SK-MEL-5 (cell line): ENCODE measurements around the gene TEKT4. TPM values are rescaled to one million over a fixed set of nuclear protein-coding genes. Genes with fewer than 3 reads are reported as not detected.
"Not testable (repeated sequence)": the region's sequence is repeated elsewhere in the genome, so short reads cannot be mapped to it uniquely, and the experiment has no call there.

Experiments
- DNase-seq: peaks from one replicate; pipeline ENCODE4 v3.0.0-alpha.2; 2016; ENCODE audit warnings: low read depth, low spot score
- in situ Hi-C: cut with HindIII; loops from 2 replicates; pipeline ENCODE4 v1.10.0; 2016; ENCODE audit warnings: low sequenced_read_pairs, high pct_unique_total_duplicates, low pct_unique_long_range_greater_than_20kb
- polyA plus RNA-seq, 2 experiments: library from polyadenylated mRNA; depleted of rRNA; stranded (reverse); fragments of >200 nt; gene quantifications; 2 replicates each; pipeline ENCODE4 v1.2.3, GENCODE V29; 2015
- total RNA-seq: library from RNA; depleted of rRNA; stranded (reverse); fragments of >200 nt; shearing (Covaris generic); gene quantifications from 2 replicates; pipeline ENCODE4 v1.2.3, GENCODE V29; 2014; rRNA removed

The TEKT4 gene, protein sequence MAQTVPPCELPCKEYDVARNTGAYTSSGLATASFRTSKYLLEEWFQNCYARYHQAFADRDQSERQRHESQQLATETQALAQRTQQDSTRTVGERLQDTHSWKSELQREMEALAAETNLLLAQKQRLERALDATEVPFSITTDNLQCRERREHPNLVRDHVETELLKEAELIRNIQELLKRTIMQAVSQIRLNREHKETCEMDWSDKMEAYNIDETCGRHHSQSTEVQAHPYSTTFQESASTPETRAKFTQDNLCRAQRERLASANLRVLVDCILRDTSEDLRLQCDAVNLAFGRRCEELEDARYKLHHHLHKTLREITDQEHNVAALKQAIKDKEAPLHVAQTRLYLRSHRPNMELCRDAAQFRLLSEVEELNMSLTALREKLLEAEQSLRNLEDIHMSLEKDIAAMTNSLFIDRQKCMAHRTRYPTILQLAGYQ
- not detected in 2 replicates for total RNA-seq
- polyA plus RNA-seq (2015; cell fraction: cytosol; rRNA removed): not detected in 2 replicates
- polyA plus RNA-seq (2015; cell fraction: nucleus; rRNA removed): not detected in 2 replicates

DNA sequence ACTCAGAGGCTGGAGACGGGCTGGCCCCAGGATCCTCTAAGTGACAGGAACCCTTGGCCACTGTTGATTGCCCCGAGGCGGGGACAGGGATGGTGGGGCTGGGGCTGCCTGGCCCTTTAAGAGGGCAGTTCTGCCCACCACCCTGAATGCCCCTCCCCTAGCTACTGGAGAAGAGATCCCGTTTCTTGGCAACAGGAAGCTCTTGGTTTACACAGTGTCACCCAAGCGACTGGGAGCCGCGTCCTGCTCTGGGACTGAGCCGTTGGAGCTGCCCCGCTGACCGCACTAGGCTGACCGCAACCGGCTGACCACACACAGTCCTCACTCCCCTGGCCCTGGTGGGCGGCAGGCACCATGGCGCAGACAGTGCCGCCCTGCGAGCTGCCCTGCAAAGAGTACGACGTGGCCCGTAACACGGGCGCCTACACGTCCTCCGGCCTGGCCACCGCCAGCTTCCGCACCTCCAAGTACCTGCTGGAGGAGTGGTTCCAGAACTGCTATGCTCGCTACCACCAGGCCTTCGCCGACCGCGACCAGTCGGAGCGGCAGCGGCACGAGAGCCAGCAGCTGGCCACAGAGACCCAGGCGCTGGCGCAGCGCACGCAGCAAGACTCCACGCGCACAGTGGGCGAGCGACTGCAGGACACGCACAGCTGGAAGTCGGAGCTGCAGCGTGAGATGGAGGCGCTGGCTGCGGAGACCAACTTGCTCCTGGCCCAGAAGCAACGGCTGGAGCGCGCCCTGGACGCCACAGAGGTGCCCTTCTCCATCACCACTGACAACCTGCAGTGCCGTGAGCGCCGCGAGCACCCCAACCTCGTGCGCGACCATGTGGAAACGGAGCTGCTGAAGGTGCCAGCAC is at the start of gene TEKT4:
Gene TEKT4 (plus strand): TSS at position 205 of the 862 bp plus-strand sequence. CDS start 150 bp downstream, at position 355.
- DNase-seq: peak; percentile 12
- in situ Hi-C loops: no loop called here

DNA sequence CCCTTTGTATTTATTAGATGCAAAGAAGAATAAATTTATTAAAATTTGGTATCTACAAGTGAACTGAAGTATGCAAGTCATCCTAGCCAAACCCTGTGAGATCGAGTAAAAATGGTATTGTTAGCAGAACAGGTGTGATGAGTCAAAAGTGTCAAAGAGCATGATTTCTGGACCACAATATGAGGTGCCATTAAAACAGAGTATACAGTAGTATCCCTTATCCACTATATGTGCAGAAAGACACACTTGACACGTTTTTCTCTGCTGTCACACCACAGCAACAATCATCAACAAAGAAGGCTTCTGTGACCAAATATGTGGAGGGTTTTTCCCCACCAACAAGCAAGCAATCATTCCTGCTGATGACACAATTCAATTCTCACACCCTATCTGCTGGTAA is 32.0 kb upstream of the TEKT4 start:
- in situ Hi-C loops, DNase-seq: not testable (repeated sequence)

DNA sequence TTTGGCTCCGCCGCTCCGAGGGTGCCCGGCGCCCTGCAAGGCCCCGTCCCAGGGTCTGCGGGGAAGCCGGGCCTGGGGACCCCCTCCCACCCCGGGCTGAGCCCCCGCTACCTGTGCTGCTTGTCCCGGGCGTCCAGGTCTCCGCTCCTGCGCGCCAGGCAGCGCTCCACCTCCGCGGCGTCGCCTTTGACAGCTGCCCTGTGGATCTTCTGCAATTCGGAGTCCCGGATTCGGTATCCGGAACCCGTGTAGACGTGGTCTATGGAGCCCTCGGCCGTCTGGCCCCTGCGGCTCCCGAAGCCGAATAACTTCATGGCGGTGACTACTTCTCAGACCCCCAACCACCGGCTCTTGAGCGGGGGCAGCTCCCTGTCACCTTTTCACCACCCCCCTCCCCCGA is 14.4 kb upstream of the TEKT4 start:
- in situ Hi-C loops, DNase-seq: not testable (repeated sequence)

DNA sequence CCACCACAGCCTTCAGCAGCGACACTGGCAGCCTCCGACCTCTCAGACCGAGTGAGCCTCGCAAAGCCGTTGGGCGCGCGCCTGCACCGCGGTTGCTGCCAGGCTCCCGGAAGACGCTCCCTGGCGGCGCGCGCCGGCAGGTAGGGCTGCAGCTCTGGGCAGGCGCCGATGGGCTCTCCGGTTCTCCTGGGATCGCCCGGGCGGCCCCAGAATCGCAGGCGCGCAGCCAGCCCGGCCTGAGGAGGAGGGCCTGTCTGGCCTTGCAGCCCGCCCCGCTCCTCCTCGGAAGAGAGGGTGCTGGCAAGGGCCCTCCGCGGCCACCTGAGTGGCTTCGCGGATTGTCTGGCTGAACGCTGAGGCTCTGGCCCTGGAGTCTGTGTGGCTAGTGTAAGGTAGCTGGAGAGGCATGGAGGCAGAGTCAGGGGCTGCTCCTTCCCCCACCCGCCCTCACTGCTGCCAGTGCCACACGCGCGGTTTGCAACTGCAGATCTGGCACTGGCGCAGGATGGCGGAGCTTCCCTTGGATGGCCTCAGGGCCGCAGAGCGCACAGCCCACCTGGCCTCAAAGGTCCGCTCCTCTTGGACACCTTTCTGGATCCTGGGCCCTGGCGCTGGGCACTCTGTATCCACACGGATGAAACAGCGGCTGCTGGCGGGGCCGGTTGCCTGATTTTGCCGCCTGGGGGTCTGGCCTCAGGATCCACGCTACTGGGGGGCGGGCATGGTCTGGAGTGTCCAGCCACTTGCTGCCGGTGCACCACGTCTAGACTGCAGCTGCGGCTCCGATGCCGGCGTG is 13.7 kb upstream of the TEKT4 start:
- in situ Hi-C loops, DNase-seq: not testable (repeated sequence)

DNA sequence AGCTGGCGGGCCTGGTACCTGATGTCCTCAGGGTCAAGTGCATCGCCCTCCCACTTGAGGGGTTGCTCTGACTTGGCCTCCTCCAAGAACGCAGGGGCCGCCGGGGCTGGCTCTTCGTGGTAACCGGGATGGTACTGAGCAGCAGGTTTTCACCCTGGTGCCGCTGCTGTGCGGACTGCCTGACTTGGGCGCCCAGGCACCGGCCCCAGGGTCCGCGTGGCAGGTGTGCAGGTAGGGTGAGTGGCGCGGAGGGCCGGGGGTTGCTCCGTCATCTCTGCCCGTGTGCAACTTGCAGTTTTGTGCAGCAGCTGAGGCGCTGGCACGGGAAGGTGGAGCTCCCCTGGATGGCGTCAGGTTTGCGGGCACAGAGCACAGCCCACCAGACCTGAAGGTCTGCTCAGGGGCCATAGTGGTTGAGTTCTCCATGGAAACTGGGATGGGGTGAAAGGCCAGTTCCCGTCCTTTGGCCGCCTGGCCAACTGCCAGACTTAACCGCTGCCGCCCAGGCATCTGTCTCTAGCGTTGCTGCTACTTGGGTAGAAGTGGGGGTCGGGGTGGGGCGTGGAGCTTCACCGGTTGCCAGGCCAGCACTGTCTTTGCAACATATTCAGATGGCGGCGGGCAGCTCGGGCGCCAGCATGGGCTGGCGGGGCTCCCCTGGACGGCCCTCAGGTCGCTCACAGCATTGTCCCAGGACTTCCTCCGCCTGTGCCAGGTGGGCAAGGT is 12.9 kb upstream of the TEKT4 start:
- in situ Hi-C loops: not testable (repeated sequence)

DNA sequence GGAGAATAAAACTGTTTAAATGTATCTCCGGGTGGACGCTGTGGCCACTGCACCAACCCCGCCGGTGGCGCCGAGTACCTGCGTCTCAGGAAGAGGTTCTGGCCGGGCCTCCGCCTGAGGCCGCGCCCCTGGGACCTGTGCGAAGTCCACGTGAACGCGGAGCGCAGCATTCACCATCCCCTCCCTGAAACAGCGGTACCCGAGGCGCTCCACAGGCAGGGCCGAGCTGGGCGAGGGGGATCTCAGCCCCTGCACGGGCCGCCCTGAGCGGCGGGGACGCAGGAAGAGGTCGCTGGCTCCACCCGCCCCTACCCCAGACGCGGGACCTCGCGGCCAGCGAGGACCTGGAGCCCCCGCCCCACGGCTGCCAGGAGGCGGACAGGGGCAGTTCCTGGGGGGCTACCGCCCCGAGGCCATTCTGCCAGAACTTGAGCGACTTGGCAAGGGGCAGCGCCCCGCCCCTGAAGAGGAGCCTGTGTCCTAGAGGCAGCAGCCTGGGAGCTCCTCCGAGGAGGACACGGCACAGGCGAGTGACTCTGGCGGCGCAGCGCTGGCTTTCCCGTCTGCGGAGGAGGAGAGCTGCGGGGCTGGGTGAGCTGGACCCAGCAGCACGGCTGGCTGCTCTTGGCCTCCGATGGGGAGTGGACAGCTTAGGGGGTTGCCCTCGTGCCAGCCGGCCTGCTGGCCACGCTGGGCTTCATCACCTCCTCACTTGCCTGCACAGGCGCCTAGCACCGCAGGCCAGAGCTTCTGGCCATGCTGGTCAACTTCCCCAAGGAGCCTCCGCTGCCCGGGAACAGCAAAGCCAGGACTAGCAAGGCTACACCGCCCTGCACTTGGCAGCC is 9.7 kb upstream of the TEKT4 start:
- DNase-seq: no peak
- in situ Hi-C loops: no loop called here

More for the DNA sequence above, 12.9 kb upstream of the TEKT4 start:
- not testable (repeated sequence) for DNase-seq

DNA sequence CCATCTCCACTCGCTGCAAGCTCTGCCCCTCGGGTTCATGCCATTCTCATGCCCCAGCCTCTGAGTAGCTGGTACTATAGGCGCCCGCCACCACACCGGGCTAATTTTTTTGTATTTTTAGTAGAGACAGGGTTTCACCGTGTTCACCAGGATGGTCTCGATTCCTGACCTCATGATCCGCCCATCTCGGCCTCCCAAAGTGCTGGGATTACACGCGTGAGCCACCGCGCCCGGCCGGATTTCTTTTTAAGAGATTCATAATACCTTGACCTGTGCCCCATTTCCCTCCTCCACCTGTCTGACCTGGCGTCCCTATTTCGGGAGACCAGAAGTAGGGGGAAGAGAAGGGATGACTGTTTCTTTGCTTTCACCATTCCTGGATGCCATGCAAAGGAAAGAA is 8.3 kb upstream of the TEKT4 start:
- in situ Hi-C loops, DNase-seq: not testable (repeated sequence)

DNA sequence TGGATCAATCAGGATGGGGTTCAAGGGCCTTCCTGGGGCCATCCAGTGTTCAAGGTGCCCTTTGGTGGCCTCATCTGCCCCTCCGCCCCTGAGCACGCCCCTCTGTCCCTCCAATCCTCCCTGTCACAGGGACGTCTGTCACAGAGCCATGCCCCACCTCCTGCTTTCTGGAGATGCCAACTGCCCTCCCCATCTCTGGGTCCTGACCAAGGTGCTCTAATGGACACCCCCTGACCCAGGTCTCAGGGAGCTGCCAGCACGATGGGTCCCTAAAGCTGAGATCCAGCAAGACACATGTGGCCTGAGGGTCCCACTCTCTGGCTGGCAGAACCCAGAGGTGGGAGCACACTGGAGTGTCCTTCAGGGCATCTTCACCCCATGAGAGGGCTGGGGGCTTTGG is 2.1 kb upstream of the TEKT4 start:
- DNase-seq: no peak
- in situ Hi-C loops: no loop called here

DNA sequence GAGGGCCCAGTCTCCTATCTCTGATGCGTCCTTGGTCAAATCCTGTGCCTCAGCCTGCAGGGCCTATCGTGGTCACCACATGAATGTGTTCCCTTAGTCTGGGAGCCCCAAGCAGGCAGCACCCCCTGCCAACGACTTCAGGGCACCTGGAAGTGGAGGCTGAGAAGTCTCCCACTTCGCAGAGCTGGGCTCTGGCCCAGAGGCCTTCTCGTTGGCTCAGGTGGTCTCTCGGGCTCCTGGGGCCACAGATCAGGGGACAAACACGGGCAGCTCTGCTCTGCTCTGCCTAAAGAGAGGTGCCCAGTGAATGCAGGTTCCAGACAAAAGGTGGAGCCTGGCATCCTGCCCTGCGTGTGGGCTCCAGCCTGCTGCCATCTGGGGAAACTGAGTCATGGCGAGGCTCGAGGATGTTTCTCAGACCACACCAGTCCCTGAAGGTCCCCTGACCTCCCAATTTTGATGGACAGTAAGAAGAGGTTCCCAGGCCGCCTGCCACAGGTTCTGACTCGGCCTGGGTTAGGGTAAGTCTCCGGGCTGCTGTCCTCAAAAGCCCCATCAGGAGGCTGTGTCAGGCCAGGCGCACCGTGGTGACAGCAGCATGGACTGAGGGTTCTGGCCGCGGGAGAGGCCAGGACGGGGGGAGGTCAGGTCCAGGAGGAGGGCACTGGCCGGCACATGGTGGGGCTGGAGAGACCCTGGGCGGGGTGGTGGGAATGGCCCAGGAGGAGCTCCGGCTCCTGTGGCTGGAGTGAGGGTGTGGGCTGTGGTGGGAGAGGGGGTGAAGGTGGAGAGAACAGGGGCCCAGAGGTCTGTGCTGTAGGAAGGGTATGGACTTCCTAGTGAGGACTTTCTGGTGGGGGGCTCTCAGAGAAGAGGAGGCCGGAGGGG is 1.4 kb upstream of the TEKT4 start:
- in situ Hi-C loops: no loop called here
- no peak for DNase-seq

DNA sequence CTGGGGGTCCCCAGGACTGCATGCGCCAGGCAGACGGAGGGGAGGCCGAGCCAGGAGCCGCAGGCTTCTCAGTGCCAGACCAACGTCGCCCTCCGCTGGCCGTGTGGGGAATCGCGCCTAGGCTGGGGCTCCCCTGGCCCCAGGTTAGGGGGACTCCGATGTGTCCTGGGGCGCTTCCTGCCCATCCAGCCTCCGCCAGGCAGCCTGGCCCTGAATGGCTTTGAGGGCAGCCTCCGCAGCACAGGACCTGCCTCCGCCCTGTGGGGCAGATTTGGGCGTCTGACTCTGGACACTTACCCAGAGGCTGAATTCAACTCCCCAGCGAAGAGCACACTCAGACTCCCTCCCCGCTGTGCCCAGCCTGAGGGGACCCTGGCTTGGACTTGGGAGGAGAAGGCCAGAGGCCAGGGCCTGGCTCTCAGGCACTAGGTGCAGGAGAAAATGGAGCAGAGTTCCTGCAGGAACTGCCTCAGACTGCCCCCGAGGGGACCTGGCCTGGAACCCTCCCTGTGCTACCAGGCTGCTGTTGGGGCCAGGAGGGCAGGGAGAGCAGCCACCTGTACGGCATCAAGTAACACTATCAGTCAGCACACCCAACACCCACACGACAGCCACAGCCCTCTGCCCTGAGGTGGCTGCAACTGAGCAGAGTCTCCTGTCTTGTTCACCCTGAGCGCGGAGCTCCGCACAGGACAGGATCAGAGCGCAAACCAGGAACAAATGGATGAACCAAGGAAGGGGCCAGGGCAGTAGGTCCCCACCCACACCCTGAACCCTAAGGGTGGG is 597 bp upstream of the TEKT4 start:
- peak; percentile 28 for DNase-seq
- in situ Hi-C loops: no loop called here

DNA sequence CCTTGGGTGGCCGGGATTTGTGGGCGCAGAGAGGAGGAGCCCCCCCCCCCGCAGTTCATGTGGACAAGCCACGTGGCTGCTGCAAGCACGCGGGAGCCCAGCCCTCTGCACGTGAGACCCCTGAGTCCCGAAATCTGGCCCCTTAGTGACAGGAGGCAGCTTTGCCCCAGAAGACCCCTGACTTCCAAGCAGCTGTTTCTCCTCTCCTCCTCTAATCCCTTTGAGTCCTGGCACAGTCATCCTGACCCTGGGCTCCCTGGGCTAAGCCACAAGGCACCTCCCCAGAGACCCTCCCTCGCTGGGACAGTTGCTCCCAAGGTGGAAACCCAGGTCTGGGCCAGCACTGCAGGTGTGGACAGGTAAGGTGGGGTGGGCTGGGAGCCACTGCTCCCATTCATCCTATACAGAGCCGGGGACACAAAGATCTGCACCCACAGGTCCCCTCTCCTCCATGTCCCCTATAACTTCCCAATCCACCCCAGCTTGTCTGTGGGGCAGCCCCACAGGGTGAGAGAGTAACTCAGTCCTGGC is 923 bp downstream of the TEKT4 start:
- in situ Hi-C loops: no loop called here
- DNase-seq: no peak

DNA sequence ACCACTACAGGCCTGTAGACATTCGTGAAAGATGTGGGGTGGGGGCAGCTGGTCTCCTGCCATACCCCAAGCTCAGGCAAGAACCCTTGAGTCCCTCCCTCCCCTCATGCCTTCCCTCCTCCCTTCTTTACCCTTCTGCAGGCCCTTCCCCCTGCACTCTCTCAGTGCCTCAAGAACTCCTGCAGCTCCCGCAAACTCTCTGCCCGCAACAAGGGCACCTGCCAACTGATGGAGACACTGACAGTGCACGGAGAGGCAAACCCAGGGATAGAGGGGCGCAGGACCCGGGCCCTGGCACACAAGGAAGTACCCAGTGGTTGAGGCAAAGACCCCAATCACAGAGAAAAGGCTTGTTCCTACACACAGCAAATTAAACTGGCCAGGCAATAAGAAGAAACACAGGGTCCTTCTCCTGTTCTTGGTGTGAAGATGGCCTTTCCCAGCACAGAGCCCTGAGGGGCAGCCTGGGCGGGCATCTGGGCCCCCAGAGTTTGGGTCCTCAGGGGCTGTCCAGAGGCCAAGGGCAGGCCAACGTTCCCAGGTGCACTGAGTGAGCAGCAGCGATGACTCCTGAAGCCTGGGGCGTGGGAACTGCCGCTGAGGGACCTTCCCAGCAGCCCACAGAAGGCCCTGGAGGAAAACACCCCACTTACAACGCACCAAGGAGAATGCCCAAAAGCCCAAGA is 1.6 kb downstream of the TEKT4 start:
- in situ Hi-C loops: no loop called here
- DNase-seq: no peak

DNA sequence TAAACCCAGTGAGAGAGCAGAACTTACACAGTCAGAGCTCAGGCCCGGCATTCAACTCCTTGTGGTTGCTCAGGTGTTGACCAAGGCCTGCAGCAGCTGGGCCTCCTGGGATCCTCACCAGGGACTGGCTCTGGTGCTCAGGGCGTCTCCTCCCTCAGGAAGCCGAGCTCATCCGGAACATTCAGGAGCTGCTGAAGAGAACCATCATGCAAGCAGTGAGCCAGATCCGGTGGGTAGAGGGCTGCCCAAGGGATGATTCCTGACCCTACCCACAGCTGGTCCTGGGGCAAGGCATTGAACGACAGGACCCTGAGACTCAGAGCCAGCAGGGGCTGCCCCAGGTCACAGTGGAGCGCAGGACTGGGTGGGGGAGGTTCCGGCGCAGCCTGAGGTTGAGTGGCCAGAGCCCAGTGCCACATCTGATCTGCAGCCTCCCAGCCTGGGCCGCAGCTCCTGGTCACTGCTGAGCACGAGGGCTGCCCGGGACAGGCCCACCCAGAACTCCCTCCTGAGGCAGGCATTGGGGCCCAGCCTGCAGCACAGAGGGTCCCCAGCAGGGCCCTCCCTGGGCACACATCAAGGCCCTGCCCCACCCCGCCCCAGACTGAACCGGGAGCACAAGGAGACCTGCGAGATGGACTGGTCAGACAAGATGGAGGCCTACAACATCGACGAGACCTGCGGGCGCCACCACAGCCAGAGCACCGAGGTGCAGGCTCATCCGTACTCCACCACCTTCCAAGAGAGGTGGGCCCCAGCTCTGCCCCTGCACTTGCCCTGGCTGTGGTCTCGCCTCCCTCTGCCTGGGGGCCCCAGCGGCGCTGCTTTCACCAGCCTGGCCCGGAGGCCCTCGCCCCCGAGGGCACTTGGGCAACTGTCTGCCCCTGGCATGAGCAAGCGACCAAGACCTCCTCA is 2.4 kb downstream of the TEKT4 start:
- no peak for DNase-seq
- in situ Hi-C loops: no loop called here
